ENCODE measurements around the gene SKAP1.

Gene SKAP1

GRCh38 chr17:48336986-48337385 lies 93.0 kb downstream of the SKAP1 start:
- no peak overlapping the region for H3K27ac ChIP-seq
- no peak for DNase-seq (ENCODE audit: low spot score)
- ChIA-PET POLR2A (ENCODE audit: low non-redundant PET) (no interaction called here), CTCF (interaction anchor here (1.1 kb wide), 1 partner anchor 26 kb away, joined by 3 read pairs; no protein-coding TSS in a partner anchor)
- no peak for TF ChIP-seq CTCF (conservative IDR thresholded peaks at IDR 0.05; ENCODE audit: low read depth)

- no peak overlapping the region for H3K27ac ChIP-seq
- DNase-seq (ENCODE audit: low spot score) = peak; percentile 21
- POLR2A ChIA-PET (ENCODE audit: low non-redundant PET) = no interaction called here
- peak; percentile 82 for TF ChIP-seq CTCF (conservative IDR thresholded peaks at IDR 0.05; ENCODE audit: low read depth)
- CTCF ChIA-PET = interaction anchor here (0.6 to 1.2 kb wide), 10 partner anchors 11 to 387 kb away, joined by 3 to 6 read pairs (median 4); no protein-coding TSS in a partner anchor
Measured at GRCh38 chr17:48335858-48336500, 94.0 kb downstream of the SKAP1 start.

- no peak overlapping the region for H3K27ac ChIP-seq
- TF ChIP-seq CTCF (conservative IDR thresholded peaks at IDR 0.05; ENCODE audit: low read depth) = no peak
- no peak for DNase-seq (ENCODE audit: low spot score)
- CTCF ChIA-PET = interaction anchor here (0.7 to 1.2 kb wide), 10 partner anchors 10 to 279 kb away, joined by 3 to 6 read pairs (median 4); no protein-coding TSS in a partner anchor
- POLR2A ChIA-PET (ENCODE audit: low non-redundant PET) = no interaction called here
Measured at GRCh38 chr17:48335146-48335784, 94.7 kb downstream of the SKAP1 start.

- peak; percentile 40 for DNase-seq (ENCODE audit: low spot score)
- POLR2A ChIA-PET (ENCODE audit: low non-redundant PET) = no interaction called here
- CTCF ChIA-PET = interaction anchor here (0.8 to 1.0 kb wide), 2 partner anchors 11 to 280 kb away, joined by 3 to 4 read pairs; no protein-coding TSS in a partner anchor
- TF ChIP-seq CTCF (conservative IDR thresholded peaks at IDR 0.05; ENCODE audit: low read depth) = no peak
- H3K27ac ChIP-seq = no peak overlapping the region
Measured at GRCh38 chr17:48333034-48333530, 96.9 kb downstream of the SKAP1 start.

GRCh38 chr17:48330887-48331286 lies 99.1 kb downstream of the SKAP1 start:
- no peak for TF ChIP-seq CTCF (conservative IDR thresholded peaks at IDR 0.05; ENCODE audit: low read depth)
- no peak for DNase-seq (ENCODE audit: low spot score)
- ChIA-PET POLR2A (ENCODE audit: low non-redundant PET) (no interaction called here), CTCF (interaction anchor here (0.6 to 1.1 kb wide), 2 partner anchors 14 to 76 kb away, joined by 3 to 4 read pairs; no protein-coding TSS in a partner anchor)
- H3K27ac ChIP-seq = no peak overlapping the region

- CTCF ChIA-PET = interaction anchor here (0.6 to 1.2 kb wide), 3 partner anchors 14 to 183 kb away, joined by 3 to 4 read pairs (median 4); no protein-coding TSS in a partner anchor
- POLR2A ChIA-PET (ENCODE audit: low non-redundant PET) = no interaction called here
- TF ChIP-seq CTCF (conservative IDR thresholded peaks at IDR 0.05; ENCODE audit: low read depth) = no peak
- no peak for DNase-seq (ENCODE audit: low spot score)
- H3K27ac ChIP-seq = no peak overlapping the region
Measured at GRCh38 chr17:48330421-48330820, 99.6 kb downstream of the SKAP1 start.

Measured in RWPE1 (cell line).